Neural cell (in vitro differentiated cells): ENCODE data around the gene ZRANB1.

ENCODE experiments used
- CTCF ChIP-seq: fragments of 450-650 bp; IDR thresholded peaks from 2 replicates; pipeline ENCODE4 v1.5.1; 2014; ENCODE audit warnings: antibody characterized with exemption, mild to moderate bottlenecking, moderate library complexity; ENCODE audit not compliant: poor library complexity, severe bottlenecking
- EZH2 ChIP-seq: fragments of 200-600, 300-800 bp; shearing (Covaris generic), sonication (generic); IDR thresholded peaks from 2 replicates; pipeline ENCODE4 v1.6.1; 2014; ENCODE audit warnings: antibody characterized with exemption, low read length, borderline replicate concordance, mild to moderate bottlenecking; ENCODE audit not compliant: insufficient read depth, poor library complexity, severe bottlenecking
- MXI1 ChIP-seq: fragments of 450-650 bp; conservative IDR thresholded peaks from 2 replicates; pipeline ENCODE4 v1.6.1; 2014; ENCODE audit warnings: antibody characterized with exemption, mild to moderate bottlenecking; ENCODE audit not compliant: poor library complexity, severe bottlenecking
- POLR2AphosphoS5 ChIP-seq: IDR thresholded peaks from 2 replicates; pipeline ENCODE4 v1.6.1; 2012
- SMC3 ChIP-seq: fragments of 450-650 bp; conservative IDR thresholded peaks from 2 replicates; pipeline ENCODE4 v1.6.1; 2014; ENCODE audit warnings: antibody characterized with exemption, mild to moderate bottlenecking, moderate library complexity; ENCODE audit not compliant: poor library complexity

- no peak for TF ChIP-seq EZH2
- TF ChIP-seq POLR2AphosphoS5: no peak
- TF ChIP-seq SMC3: no peak
- no peak for TF ChIP-seq CTCF
- no peak for TF ChIP-seq MXI1
These were observed 25.3 kb downstream of the ZRANB1 start for GRCh38 chr10:124967255-124967654.
